DMS114 treated with DMSO at 0.1 percent for 48 hours (cell line): ENCODE results near the gene PSMD2.

ENCODE experiments used
- DNase-seq: peaks from one replicate; lab custom pipeline; 2025; ENCODE audit not compliant: unreplicated experiment; lab: John Stamatoyannopoulos, UW

PSMD2 gene

GRCh38 chr3:184277366-184277765 lies 21.7 kb upstream of the PSMD2 start:
- DNase-seq, result no peak

GRCh38 chr3:184282941-184283340 lies 16.1 kb upstream of the PSMD2 start:
- DNase-seq, result no peak

- no peak for DNase-seq
Measured at GRCh38 chr3:184283681-184284080, 15.4 kb upstream of the PSMD2 start.

GRCh38 chr3:184284696-184285095 lies 14.3 kb upstream of the PSMD2 start:
- peak; percentile 72 for DNase-seq

GRCh38 chr3:184289426-184289938 lies 9.6 kb upstream of the PSMD2 start:
- peak; percentile 53 for DNase-seq

GRCh38 chr3:184290331-184290730 lies 8.7 kb upstream of the PSMD2 start:
- DNase-seq, result no peak

GRCh38 chr3:184291044-184291737 lies 7.8 kb upstream of the PSMD2 start:
- no peak for DNase-seq

GRCh38 chr3:184291738-184292445 lies 7.1 kb upstream of the PSMD2 start:
- DNase-seq, result no peak

- no peak for DNase-seq
Measured at GRCh38 chr3:184295771-184296170, 3.3 kb upstream of the PSMD2 start.

- no peak for DNase-seq
Measured at GRCh38 chr3:184296616-184297015, 2.4 kb upstream of the PSMD2 start.

- DNase-seq, result no peak
Measured at GRCh38 chr3:184299488-184300377, 692 bp downstream of the PSMD2 start.

- no peak for DNase-seq
Measured at GRCh38 chr3:184300378-184300720, 1.3 kb downstream of the PSMD2 start.

- no peak for DNase-seq
Measured at GRCh38 chr3:184305577-184305976, 6.5 kb downstream of the PSMD2 start.

GRCh38 chr3:184306341-184306972 lies 7.4 kb downstream of the PSMD2 start:
- DNase-seq, result no peak

GRCh38 chr3:184307915-184308314 lies 8.9 kb downstream of the PSMD2 start:
- no peak for DNase-seq

- DNase-seq, result no peak
Measured at GRCh38 chr3:184308744-184309143, 9.7 kb downstream of the PSMD2 start.

GRCh38 chr3:184311633-184312032 lies 12.6 kb downstream of the PSMD2 start:
- DNase-seq, result no peak

GRCh38 chr3:184314363-184314699 lies 15.3 kb downstream of the PSMD2 start, which contains the start of gene EIF4G1:
EIF4G1 (plus strand) TSS chr3:184314606; CDS start chr3:184315797, 1,191 bp downstream.
- peak; percentile 83 for DNase-seq

GRCh38 chr3:184314700-184315542 lies 15.9 kb downstream of the PSMD2 start:
- DNase-seq, result no peak

- DNase-seq, result no peak
Measured at GRCh38 chr3:184315543-184315867, 16.5 kb downstream of the PSMD2 start.
